Kasumi-1 (cell line): ENCODE data around the gene RUNX1.
"Not testable (repeated sequence)": the region's sequence is repeated elsewhere in the genome, so short reads cannot be mapped to it uniquely, and the experiment has no call there.

Source experiments
- DNase-seq, 2 experiments: peaks; one replicate each; lab custom pipeline; 2025; lab: John Stamatoyannopoulos, UW

RUNX1 gene

GRCh38 chr21:34806423-34806822 is 242.7 kb downstream of the RUNX1 start:
- no peak for DNase-seq

GRCh38 chr21:34805157-34805556 is 243.9 kb downstream of the RUNX1 start:
- no peak for DNase-seq

- DNase-seq, result not testable (repeated sequence)
Measured at GRCh38 chr21:34804584-34804983, 244.5 kb downstream of the RUNX1 start.

GRCh38 chr21:34803782-34804370 is 245.2 kb downstream of the RUNX1 start:
- no peak for DNase-seq

DNA sequence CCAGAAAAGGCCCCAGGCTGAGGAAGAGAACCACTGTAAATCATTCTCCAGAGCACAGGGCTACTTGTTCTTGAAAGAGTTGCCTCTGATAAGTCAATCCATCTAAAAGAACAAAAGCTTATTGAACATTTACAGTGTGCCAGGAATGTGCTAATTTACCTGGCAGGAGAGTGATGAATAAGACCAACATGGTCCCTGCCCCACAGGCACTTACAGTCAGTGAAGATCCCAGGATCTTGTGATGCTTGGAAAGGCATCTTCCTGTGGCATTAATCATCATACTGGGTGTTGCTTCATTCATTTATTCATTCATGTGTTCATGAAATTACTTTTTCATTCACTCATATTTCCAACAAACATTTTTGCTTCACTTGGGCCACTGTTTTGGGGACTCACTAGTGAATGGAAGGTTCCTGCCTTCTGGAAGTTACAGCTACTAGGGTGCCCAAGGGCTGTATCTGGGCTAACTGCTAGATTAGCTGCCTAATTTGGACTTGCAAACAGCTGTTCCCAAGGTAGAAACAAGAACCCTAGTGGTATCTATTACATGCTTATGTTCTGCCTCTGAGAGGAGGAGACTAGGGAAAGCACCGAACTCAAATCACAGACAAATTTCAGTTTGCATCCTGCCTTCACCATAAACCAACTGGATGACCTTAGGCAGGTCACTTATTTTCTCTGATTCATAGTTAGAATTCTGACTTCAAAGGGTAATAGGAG is 246.8 kb downstream of the RUNX1 start:
- DNase-seq, result no peak

DNA sequence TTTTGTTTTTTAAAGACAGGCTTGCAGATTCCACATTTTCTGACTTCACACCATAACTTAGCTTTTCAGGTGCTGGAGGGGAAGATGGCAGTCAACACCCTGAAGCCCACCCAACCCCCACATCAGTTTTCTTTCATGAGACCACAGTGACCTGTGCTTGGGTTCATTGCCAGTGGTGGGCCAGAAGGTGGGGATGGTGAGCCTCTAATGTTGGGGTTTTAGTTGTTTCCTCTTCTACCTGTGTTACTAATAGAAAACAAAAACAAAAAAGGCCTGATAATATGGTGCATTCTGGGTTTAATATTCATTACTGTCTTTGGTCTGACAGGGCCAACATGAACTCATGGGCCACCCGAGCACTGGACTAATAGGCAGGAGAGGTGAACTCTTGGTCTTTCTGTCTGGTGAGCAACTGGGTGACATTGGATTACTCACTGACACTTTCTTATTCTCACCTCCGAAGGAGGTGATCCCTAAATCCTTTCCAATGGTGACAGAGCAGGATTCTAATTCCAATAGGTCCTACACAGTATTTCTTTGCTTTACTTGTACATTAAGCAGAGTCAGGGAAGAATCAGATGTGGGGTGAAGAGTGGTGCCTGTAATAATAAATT is 247.5 kb downstream of the RUNX1 start:
- no peak for DNase-seq

- DNase-seq, result no peak
Measured at GRCh38 chr21:34800797-34801518, 248.1 kb downstream of the RUNX1 start.

DNA sequence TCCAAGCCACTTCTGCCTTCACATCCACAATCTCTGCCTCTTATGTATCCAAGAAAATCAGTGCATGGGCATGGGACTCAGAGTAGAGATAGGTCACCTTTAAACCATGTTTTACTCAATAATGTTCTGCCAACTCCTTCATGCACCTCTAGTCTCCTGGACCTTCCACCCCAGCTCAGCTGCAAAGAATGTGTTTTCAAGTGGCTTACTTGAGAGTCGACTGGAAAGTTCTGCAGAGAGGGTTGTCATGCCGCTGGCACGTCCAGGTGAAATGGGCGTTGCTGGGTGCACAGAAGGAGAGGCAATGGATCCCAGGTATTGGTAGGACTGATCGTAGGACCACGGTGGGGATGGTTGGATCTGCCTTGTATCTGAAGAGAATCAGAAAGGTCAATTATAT is 250.0 kb downstream of the RUNX1 start:
- no peak for DNase-seq

DNA sequence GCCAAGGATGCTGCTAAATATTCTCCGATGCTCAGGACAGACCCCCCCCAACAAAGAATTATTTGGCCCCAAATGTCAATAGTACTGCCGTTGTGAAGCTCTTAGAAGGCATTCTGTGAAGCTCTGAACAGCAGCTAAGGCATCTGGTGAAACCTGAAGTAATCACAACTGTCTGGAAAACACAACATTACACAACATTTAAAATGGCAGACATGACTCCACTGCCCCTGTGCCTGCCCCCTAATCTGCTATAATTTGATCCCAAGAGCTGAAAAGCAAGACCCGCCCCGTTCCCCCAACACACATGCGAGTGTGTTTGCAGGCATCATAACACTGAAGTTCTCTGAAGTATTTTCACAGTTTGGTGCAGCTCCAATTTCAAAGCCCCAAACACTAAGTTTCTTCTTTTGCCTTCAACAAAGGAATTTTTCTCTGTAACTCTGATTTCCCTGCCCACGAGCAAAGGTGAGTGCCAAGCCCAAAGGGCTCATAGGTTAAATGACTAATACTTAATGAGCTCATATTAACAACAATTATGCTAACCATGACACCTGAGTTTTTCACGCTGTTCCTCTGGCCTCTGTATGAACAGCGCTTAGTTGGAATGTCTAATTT is 251.1 kb downstream of the RUNX1 start:
- DNase-seq, result no peak

DNA sequence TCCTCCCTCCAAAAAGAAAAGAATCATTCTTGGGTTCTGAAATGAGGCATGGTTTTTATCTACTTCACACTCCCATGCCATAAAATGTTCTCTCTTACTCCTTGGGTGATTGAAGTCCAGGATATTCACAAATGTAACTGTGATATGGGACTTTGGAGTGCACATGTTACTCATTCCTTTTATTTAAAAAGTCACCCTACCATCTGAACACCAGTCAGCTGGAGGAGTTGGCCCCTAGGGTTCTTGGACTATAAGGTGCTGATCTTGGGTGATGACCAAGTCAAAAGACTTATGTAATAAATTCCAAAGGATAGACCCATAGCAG is 251.9 kb downstream of the RUNX1 start:
- DNase-seq, result no peak

- DNase-seq, result no peak
Measured at GRCh38 chr21:34796518-34797200, 252.4 kb downstream of the RUNX1 start.

DNA sequence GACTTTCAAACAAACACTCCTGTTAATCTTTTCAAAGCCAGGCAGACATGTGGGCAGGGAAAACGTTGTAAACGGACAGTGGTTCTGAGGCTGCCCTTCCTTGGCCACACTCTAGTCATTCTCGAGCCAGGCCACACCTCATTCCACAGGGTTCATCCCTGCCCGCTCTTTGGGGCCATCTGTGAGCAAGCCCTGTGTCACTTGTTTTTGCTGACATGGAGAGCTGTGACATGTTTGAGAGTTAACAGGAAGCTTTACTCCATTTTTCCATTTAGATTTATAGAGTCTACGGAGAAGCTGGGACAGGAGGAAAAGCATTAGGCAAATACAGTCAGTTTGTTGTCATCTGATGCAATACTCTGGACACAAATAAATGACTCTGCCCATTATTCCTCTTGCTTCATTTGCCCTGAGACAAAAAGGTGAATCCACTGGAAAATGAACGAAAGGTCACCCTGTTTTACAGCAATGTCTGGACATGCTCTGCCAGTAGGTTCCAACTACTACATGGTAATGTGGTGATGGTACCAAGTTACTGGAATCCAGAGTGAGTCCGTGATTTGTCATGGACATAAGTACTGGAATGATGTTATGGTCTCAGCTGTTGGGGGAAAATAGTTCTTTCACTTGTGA is 253.4 kb downstream of the RUNX1 start:
- no peak for DNase-seq

GRCh38 chr21:34795175-34795547 is 253.9 kb downstream of the RUNX1 start:
- no peak for DNase-seq

DNA sequence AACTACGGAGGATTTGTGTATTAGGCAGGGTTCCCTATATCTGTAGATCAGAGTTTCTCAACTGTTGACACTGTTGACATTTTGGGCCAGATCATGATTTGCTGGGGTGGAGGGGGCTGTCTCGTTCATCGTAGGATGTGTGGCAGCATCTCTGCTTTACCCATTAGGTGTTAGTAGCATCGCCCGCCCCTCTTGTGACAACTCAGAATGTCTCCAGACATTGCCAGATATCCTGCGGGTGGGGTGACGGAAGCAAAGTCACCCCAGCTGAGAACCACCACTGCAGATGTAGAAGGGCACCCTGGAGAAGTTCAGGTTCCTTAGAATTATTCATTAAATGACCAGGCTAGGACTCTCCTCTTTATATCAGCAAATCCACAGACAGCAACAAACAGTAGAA is 254.4 kb downstream of the RUNX1 start:
- DNase-seq, result no peak

GRCh38 chr21:34793471-34793870 is 255.6 kb downstream of the RUNX1 start:
- no peak for DNase-seq

DNA sequence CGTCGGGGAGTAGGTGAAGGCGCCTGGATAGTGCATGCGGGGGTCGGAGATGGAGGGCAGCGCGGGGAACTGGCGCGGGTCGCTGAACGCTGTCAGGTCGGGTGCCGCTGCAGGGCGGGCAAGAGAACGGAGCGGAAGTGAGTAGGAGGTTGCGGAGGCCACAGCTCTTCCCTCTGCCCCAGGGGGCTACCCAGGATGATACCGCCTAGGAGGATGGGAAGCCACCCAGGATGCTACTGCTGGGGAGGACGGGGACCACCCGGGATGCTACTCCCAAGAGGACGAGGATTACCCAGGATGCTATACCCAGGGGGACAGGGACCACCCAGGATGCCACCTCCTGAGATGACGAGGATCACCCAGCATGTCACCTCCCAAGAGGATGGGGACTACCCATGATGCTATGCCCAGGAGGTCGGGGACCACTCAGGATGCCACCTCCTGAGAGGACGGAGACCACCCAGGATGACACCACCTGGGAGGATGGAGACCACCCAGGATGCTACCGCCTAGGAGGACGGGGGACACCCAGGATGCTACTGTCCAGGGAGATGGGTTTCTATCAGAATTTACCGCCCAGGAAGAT is 256.5 kb downstream of the RUNX1 start:
- peak in 1 of 2 experiments; percentile 54 for DNase-seq

DNA sequence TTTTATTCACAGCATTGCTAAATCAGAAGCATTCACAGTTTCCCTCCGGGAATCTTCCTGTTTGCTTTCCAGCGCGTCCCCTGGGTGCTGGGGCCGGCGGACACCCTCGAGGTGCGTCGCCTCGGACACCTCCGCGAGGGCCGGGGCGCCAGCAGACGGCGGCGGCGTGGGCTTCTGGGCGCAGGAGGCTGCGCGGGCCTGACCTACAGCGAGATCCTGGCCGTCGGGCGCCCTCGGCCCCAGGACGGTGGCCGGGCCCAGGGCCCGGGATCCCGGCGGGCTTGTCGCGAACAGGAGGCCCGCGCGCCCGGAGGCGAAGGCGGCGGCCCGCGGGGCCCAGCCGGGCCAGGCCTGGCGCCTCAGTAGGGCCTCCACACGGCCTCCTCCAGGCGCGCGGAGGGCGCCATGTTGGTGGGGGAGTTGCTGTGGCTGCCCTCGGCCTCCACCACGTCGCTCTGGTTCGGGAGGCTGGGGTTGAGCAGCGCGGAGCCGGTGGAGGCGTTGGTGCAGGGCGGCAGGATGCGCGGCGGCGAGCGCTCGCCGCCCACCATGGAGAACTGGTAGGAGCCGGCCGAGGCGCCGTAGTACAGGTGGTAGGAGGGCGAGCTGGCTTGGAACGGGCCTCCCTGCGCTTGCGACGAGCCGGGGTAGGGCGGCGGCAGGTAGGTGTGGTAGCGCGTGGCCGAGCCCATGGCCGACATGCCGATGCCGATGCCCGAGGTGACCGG is 257.2 kb downstream of the RUNX1 start:
- no peak for DNase-seq

DNA sequence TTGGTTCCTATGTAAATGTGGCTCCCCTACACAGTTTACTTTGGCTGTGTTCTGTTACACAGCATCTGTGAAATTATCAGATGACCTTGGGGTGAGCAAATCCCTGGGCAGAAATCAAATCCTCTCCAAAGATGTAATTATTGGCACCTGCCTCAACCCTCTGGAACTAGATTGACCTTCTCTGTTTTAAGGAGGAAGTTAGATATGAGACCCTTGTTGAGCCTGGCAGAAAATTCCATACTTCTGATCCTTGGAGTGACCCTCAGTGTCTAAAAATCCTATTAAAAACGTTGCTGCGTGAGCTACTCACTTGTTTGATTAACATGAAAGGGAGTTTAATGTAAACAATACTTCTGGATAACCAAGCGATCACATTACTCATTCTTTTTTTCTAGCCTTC is 258.3 kb downstream of the RUNX1 start:
- no peak for DNase-seq

DNA sequence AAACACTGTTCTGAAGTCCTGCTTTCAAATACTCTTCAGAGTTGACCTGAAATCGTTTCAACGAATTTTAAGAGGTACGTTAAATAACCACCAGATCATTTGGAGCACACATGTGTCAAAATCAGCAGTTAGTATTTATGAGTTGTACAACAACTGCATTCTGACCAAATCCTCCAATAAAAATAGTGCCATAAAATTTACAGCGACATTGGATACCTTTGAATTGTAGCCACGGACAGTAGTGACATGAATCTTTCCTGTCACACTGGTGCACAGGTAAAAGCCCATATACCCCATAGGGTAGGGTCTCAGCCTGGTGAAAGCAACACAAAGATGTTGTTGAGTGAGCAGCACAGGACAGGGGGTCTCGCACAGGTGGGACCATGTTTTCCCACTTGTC is 258.8 kb downstream of the RUNX1 start:
- DNase-seq, result no peak

- no peak for DNase-seq
Measured at GRCh38 chr21:34788879-34789278, 260.2 kb downstream of the RUNX1 start.
